ENCODE data around the gene ARHGAP4. TPM values are rescaled to one million over a fixed set of nuclear protein-coding genes. Genes with fewer than 3 reads are reported as not detected.

The ARHGAP4 gene
- total and polyA plus RNA-seq, 3 donors from 2014 or later = 25.6 to 41.3 (median 34.6) TPM

DNA sequence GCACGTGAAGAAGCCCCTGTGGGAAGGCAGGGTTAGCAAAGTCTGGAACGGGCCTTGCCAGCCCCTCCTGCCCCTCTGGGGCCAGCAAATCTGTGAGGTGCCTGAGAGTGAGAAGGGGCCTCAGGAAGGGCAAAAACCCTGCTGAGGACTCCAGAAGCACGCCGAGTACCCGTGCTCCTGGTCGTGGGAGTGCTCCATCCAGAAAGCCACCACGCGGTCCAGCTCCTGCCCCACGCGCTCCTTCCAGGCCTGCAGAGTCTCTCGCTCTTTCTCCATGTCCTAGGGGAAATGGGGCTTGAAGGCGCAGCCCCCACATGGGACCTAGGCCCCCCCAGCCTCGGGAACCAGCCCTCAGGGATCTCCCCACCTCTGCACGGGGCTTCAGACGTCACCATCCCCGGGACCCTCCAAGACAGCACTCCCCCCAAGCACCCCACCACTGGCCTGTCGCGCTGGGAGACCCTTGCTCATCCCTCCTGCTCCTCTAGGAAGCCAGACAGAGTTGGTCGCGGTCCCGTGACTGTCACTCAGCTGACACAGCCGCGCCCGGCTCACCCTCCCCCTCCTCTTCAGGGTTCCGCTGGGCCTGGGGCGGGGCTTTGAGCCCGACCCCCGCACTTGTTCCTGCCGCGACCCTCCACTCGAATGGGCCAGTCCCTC is 18.2 kb upstream of the ARHGAP4 start, which contains the start of gene RENBP:
TSS of gene RENBP (minus strand) at position 504 of the 660 bp plus-strand sequence. CDS start at position 471, 33 bp downstream.
- no peak within 1 kb of the TSS for H3K4me3 ChIP-seq
- TF ChIP-seq POLR2A (IDR thresholded peaks at IDR 0.05) (no peak), CTCF (IDR thresholded peaks at IDR 0.05) (no peak)
- no peaks in the 10 kb centered on the region for H3K36me3 ChIP-seq (ENCODE audit: low read depth, missing control alignments)
- no peaks in the 10 kb centered on the region for H3K9me3 ChIP-seq
- peak; percentile 47 for DNase-seq
- intact Hi-C loops (cut with DNase I; ENCODE audit: low total_unique reads) = no loop called here
- H3K27me3 ChIP-seq = no peaks in the 10 kb centered on the region
- no peak within 1 kb of the TSS for H3K27ac ChIP-seq
- H3K4me1 ChIP-seq = peaks cover under 1% of the 10 kb centered on the region
- WGBS, 2 donors = 50 to 60% methylated on average over 6 to 18 of the region's 31 CpGs

DNA sequence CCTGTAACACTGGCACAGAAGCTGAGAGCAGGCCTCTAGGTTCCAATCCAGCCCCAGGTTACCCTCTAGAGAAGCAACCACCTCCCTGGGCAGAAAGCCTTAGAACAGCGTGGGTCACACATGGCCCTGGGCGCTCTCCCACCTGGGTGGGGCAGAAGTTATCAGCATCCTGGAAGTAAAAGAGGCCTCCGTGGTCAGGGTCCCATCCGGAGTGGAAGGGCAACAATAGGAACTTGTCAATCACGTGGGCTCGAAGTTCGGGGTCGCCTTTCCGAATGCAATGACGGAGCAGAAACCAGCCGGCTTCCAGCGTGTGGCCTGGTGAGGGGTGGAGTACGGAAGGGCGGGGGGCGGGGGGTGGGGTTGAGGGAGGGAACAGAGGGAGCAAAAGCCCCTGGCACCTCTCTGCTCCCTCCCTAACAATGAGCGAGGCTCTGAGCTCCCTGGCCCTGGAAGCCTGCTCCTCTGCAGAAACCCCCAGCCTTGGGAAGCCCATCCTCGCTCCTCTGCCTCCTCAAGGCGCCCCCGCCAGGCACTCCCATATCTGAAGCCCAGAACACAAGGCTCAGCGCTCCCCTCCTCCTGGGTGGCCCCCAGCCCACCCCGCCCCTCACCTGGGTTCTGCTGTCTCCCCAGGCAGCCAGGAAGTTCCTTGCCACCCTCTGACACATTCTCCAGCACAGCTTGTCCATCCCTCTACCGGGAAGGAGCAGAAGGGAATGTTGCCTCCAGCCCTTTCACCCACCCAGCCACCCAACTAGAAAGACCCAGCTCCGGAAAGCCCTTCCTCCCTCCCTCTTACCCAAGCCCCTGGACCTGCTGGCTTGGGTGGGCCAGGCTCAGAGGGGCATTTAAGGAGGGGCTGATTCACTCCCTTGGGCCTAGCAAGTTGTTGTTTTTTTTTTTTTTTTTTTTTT is 15.5 kb upstream of the ARHGAP4 start:
- H3K27ac ChIP-seq = no peak overlapping the region
- 80 to 81% methylated on average over 8 to 9 of the region's 23 CpGs for WGBS, 2 donors
- intact Hi-C loops (cut with DNase I; ENCODE audit: low total_unique reads) = no loop called here
- no peak overlapping the region for H3K4me3 ChIP-seq
- H3K4me1 ChIP-seq = no peaks in the 10 kb centered on the region
- TF ChIP-seq POLR2A (IDR thresholded peaks at IDR 0.05) (no peak), CTCF (IDR thresholded peaks at IDR 0.05) (no peak)
- no peaks in the 10 kb centered on the region for H3K9me3 ChIP-seq
- DNase-seq = no peak
- H3K36me3 ChIP-seq (ENCODE audit: low read depth, missing control alignments) = no peaks in the 10 kb centered on the region
- H3K27me3 ChIP-seq = no peaks in the 10 kb centered on the region

GRCh38 chrX:153939573-153939972 is 13.5 kb upstream of the ARHGAP4 start:
- TF ChIP-seq CTCF (IDR thresholded peaks at IDR 0.05) (no peak), POLR2A (IDR thresholded peaks at IDR 0.05) (no peak)
- Histone ChIP-seq H3K27me3 (no peaks in the 10 kb centered on the region), H3K4me1 (no peaks in the 10 kb centered on the region), H3K27ac (no peak overlapping the region), H3K9me3 (no peaks in the 10 kb centered on the region), H3K36me3 (ENCODE audit: low read depth, missing control alignments) (no peaks in the 10 kb centered on the region), H3K4me3 (no peak overlapping the region)
- no peak for DNase-seq
- intact Hi-C loops (cut with DNase I; ENCODE audit: low total_unique reads) = no loop called here
- 80 to 81% methylated on average over 2 to 6 of the region's 7 CpGs for WGBS, 2 donors

- whole genome bisulfite sequencing, 2 donors = 85 to 90% methylated on average over 6 to 10 of the region's 10 CpGs
Observed at GRCh38 chrX:153938226-153938786, 12.2 kb upstream of the ARHGAP4 start.

More at GRCh38 chrX:153938226-153938786, 12.2 kb upstream of the ARHGAP4 start:
- Histone ChIP-seq H3K27ac (no peak overlapping the region), H3K4me1 (no peaks in the 10 kb centered on the region), H3K9me3 (no peaks in the 10 kb centered on the region), H3K36me3 (ENCODE audit: low read depth, missing control alignments) (no peaks in the 10 kb centered on the region), H3K27me3 (no peaks in the 10 kb centered on the region), H3K4me3 (no peak overlapping the region)
- DNase-seq = no peak
- TF ChIP-seq POLR2A (IDR thresholded peaks at IDR 0.05) = no peak
- TF ChIP-seq CTCF (IDR thresholded peaks at IDR 0.05) = no peak
- intact Hi-C loops (cut with DNase I; ENCODE audit: low total_unique reads) = no loop called here

All from testis (tissue), 3 donors.